GM12872 (cell line): Measurements from ENCODE around the gene PEX5L.

Source experiments
- TF ChIP-seq, protein P1 (sequence below): IDR thresholded peaks from 3 replicates; pipeline ENCODE4 v1.5.1; 2011; ENCODE audit warnings: low read depth, mild to moderate bottlenecking, low read length, moderate library complexity; ENCODE audit not compliant: insufficient read depth

PEX5L gene

DNA sequence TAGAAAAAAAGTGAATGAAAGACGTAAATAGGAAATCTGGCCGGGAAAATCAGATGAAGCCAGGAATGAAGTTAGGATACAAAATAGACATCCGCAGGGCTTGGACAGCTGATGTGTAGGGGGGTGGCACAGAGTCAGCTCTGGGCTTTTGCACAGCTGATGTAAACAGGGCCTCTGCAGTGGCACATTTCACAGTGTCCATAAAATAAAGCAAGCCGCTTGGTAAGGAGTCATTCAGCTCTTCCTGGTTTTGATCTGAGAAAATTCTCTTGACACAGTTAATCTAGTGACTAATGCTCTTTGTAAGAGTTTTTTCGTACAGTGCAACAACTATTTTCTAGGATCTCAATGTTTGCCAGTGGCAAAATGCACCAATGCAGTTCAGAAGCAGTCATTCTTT, 230.6 kb downstream of the PEX5L start:
- TF ChIP-seq, protein P1, sequence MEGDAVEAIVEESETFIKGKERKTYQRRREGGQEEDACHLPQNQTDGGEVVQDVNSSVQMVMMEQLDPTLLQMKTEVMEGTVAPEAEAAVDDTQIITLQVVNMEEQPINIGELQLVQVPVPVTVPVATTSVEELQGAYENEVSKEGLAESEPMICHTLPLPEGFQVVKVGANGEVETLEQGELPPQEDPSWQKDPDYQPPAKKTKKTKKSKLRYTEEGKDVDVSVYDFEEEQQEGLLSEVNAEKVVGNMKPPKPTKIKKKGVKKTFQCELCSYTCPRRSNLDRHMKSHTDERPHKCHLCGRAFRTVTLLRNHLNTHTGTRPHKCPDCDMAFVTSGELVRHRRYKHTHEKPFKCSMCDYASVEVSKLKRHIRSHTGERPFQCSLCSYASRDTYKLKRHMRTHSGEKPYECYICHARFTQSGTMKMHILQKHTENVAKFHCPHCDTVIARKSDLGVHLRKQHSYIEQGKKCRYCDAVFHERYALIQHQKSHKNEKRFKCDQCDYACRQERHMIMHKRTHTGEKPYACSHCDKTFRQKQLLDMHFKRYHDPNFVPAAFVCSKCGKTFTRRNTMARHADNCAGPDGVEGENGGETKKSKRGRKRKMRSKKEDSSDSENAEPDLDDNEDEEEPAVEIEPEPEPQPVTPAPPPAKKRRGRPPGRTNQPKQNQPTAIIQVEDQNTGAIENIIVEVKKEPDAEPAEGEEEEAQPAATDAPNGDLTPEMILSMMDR: no peak

DNA sequence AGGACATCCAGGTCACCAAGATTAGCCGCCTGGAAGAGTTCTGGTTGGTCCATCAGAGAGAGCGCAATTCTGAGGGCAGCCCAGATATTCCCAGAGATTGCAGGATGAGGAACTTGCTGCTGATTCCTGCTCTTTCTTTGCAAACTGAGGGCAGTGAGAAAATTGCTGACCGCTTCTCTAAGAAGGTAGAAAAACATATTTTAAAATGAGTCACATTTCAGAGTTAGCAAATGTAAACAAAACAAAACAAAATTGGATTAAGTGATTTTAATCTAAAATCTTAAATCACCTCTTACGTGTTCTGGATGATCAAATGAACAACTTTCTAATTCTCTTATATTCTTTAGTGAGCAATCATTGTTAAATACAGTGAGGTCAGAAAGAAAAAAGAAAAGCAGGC, 234.9 kb downstream of the PEX5L start:
- TF ChIP-seq, protein P1: no peak

DNA sequence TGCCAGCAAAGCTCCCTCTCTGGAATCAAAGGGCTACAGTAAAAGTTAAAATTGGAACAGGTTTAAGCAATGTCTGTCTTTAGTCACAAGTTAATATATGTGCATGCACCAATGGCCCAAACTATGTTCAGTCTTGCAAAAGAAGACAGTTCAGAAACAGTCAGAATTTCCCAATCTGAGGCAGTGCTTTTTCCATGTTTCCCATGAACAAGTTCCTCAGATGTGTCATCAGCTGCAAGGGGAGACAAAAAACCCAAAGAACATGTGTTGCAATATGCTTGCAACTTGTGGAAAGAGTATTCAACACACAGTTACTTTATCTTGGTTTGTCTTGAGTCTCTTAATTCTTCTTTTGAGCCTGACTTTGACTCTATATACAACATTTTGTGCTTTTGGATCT, 235.5 kb downstream of the PEX5L start:
- TF ChIP-seq, protein P1: no peak

DNA sequence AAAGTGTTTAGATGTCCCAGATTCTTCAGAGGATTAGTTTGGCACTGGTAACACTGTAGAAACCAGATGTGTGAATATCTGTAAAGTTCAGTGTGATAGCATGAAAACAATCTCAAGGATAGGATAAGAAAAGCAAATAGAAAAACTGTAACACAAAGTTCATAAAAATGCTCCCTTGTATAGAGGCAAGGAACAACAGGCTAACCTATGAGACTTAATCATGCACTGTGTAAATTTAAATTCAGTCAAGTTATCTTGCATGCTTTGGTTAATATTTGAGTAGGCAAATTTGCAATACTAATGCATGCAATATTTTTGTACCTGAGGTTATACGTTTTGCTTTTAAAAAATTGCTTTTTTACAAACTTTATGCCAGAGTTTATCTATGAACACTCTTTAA, 239.5 kb downstream of the PEX5L start:
- TF ChIP-seq, protein P1: no peak

DNA sequence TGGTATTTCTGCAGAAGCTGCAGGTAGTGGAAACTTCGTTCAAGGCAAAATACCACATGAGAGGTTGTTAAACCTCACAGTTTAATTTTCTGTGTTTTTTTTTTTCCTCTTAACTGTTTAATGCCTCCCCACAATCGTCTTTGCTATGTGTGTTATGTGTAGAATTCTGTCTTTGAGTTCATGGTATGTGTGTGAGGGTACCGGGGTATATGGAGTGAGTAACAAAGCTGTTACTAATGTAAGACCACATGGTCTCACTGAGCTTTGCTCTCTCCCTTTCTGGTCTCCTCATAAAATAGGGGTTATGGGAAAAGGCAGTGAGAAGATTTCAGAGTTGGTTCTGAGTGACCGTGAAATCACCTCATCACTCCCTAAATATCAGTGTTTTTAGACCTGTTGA, 240.3 kb downstream of the PEX5L start:
- TF ChIP-seq, protein P1: no peak

DNA sequence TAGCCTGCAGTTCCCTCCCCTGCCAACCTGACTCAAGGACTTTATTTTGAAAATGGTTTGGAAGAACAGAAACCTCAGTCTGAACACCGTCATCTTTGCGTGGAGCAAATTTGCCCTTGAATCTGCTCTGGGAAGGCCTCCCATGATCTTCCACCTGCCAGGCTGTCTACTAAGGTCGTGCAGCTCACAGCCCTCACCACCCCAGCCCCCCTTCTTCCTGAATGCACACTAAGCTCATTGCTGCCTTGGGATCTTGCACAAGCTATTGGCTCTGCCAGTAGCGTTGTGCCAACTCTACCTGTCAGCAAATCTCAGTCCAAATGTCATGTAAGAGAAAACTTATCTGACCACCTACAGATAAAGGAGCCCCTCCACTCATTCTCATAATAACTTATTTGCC, 242.4 kb downstream of the PEX5L start:
- TF ChIP-seq, protein P1: no peak

DNA sequence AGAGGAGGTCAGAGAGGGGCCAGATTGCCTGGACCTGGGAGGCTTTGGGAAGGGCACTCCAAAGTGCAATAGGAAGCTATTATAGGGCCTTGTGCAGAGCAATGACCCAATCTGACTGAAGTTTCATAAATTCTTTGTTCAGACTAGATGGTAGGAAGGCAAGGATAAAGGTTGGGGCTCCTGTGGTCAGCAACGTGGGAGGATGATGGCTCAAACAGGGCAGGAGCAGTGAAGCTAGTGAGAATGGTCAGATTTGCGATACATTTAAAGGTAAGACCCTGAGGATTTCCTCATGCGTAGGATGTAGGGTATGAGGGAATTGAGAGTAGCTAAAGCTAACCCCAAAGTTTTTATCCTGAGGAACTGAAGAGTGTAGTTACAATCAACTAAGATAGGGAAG, 244.9 kb downstream of the PEX5L start:
- TF ChIP-seq, protein P1: no peak

DNA sequence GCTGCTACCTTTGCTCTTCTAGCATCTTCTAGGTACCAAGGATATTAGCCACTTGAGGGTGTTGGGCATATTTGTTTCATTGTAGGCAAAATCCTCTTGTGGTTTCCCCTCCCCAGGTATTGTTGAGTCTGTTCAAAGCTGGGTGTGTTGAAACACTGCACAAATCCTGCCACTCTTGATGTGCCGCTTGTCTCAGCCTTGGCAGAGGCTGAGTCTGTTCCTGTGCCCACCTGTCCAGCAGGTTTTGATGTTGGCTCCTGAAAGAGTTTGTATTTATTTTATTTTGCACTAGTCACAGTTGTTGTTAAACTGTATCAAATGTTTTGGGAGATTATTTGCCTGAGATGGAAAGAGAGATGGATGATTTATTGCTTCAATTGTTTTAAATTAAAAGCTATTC, 247.7 kb downstream of the PEX5L start:
- TF ChIP-seq, protein P1: no peak
